Prostate gland (tissue), 2 donors: Measurements from ENCODE around the gene OR5M3. TPM values are rescaled to one million over a fixed set of nuclear protein-coding genes. Genes with fewer than 3 reads are reported as not detected.

Experiments used
- DNase-seq: peaks from one replicate; pipeline ENCODE4 v3.0.0-alpha.2; 2019; ENCODE audit warnings: low spot score
- H3K27ac ChIP-seq, 2 donors: fragments of 200-600 bp; sonication (generic); 2 replicates each; pipeline ENCODE4 v1.5.1; 2017 to 2019
- H3K27me3 ChIP-seq: fragments of 200-600 bp; sonication (generic); replicated peaks from 2 replicates; pipeline ENCODE4 v1.5.1; 2019; ENCODE audit not compliant: insufficient read depth
- H3K36me3 ChIP-seq, 2 donors: fragments of 200-600 bp; sonication (generic); 1 replicate in 1 of 2; 2 replicates in 1 of 2; pipeline versions ENCODE4 v1.5.1 to v1.8.1; 2017 to 2019
- H3K4me1 ChIP-seq: fragments of 200-600 bp; sonication (generic); replicated peaks from 2 replicates; pipeline ENCODE4 v1.5.1; 2019
- H3K4me3 ChIP-seq, 2 donors: fragments of 200-600 bp; sonication (generic); 2 replicates each; pipeline ENCODE4 v1.5.1; 2017 to 2019
- H3K9me3 ChIP-seq: fragments of 200-600 bp; sonication (generic); 2 replicates; pipeline ENCODE4 v1.5.1; 2017
- POLR2A ChIP-seq: fragments of 450-650 bp; IDR thresholded peaks from one replicate; pipeline ENCODE4 v1.6.1; 2016; ENCODE audit warnings: antibody characterized with exemption, mild to moderate bottlenecking
- POLR2AphosphoS5 ChIP-seq: sonication (generic); formaldehyde crosslinking; IDR thresholded peaks from one replicate; pipeline ENCODE4 v1.6.1; 2017; ENCODE audit warnings: antibody characterized with exemption
- WGBS: methylation state at CpG from one replicate; pipeline ENCODE4 v1.1.5; 2018; 5-methylcytosine and 5-hydroxymethylcytosine counted together
- intact Hi-C: fragments of 100-400 bp; cut with DNase I; formaldehyde crosslinking; loops from one replicate; pipeline ENCODE4 v1.14.2; 2022
- total RNA-seq, 2 donors: library from RNA; depleted of rRNA; stranded (reverse); fragments of >200 nt; gene quantifications; one replicate each; pipeline ENCODE4 v1.1.0, GENCODE V29; 2016
- TF ChIP-seq, protein P1 (sequence below), 4 experiments: fragments of 200-600 bp in 2 of 4; fragments of 450-650 bp in 2 of 4; sonication (generic) in 2 of 4; IDR thresholded peaks; 1 replicate in 3 of 4; 2 replicates in 1 of 4; pipeline ENCODE4 v1.5.1; 2016 to 2019; ENCODE audit warnings: antibody characterized with exemption in 4 of 4, mild to moderate bottlenecking in 2 of 4, moderate library complexity in 2 of 4

OR5M3 gene
- not detected for total RNA-seq

DNA sequence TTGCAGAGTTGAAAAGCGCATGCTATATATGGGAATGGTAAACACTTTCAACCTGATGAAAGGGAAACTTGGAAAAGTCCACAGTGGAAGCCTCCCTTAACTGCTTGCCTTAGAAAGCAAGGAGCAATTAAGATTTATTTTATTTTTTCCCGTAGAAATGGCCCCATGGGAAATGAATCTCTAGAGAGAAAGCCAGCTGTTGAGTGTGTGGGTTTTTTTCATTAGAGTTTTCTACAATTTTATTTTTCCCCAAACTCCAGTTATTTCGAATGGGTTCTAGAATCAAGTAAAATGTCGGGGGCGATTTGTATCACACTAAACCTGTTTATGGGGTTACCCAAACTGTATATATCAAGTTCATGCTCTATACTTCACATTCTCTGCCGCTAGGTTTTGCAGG lies at the start of gene OR5M3:
TSS of gene OR5M3 (minus strand) at position 101 of the 400 bp plus-strand sequence. CDS start 2,855 bp downstream, outside the sequence.
- WGBS = 82% methylated on average over 6 of the region's 6 CpGs
- no peak within 1 kb of the TSS for H3K4me3 ChIP-seq
- no peak for TF ChIP-seq POLR2AphosphoS5
- TF ChIP-seq POLR2A = no peak
- TF ChIP-seq, protein P1, sequence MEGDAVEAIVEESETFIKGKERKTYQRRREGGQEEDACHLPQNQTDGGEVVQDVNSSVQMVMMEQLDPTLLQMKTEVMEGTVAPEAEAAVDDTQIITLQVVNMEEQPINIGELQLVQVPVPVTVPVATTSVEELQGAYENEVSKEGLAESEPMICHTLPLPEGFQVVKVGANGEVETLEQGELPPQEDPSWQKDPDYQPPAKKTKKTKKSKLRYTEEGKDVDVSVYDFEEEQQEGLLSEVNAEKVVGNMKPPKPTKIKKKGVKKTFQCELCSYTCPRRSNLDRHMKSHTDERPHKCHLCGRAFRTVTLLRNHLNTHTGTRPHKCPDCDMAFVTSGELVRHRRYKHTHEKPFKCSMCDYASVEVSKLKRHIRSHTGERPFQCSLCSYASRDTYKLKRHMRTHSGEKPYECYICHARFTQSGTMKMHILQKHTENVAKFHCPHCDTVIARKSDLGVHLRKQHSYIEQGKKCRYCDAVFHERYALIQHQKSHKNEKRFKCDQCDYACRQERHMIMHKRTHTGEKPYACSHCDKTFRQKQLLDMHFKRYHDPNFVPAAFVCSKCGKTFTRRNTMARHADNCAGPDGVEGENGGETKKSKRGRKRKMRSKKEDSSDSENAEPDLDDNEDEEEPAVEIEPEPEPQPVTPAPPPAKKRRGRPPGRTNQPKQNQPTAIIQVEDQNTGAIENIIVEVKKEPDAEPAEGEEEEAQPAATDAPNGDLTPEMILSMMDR (IDR thresholded peaks at IDR 0.05) = no peak
- no peaks in the 10 kb centered on the region for H3K27me3 ChIP-seq
- no peaks in the 10 kb centered on the region for H3K36me3 ChIP-seq
- DNase-seq = no peak
- H3K27ac ChIP-seq = no peak within 1 kb of the TSS
- H3K9me3 ChIP-seq = no peaks in the 10 kb centered on the region
- intact Hi-C loops = no loop called here
- no peaks in the 10 kb centered on the region for H3K4me1 ChIP-seq

DNA sequence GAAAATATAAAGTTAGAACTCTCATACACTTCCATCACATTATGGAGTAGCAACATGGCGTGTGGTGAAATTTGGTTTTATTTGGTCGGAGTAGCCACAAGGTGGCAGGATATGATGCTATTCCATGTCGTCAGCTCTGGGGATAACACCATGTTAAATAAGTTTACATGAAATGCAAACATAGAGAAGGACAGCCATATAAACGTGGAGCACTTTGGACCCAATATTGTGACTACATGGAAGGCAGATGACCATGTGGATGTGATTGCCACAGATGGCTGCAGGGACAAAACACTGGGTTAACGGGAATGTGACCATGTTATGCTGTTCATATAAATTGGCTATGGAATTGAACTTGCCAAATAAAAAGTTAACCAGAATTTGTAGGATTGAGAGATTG lies 48.9 kb upstream of the OR5M3 start:
- no peak overlapping the region for H3K4me3 ChIP-seq
- TF ChIP-seq, protein P1 (IDR thresholded peaks at IDR 0.05) = peak in 2 of 4 experiments; percentile 35 to 40
- no peak for TF ChIP-seq POLR2AphosphoS5
- TF ChIP-seq POLR2A = no peak
- no peaks in the 10 kb centered on the region for H3K4me1 ChIP-seq
- intact Hi-C loops = no loop called here
- no peaks in the 10 kb centered on the region for H3K36me3 ChIP-seq
- no peak overlapping the region for H3K27ac ChIP-seq
- 57% methylated on average over 5 of the region's 5 CpGs for WGBS
- H3K27me3 ChIP-seq = no peaks in the 10 kb centered on the region
- DNase-seq = no peak
- no peaks in the 10 kb centered on the region for H3K9me3 ChIP-seq

DNA sequence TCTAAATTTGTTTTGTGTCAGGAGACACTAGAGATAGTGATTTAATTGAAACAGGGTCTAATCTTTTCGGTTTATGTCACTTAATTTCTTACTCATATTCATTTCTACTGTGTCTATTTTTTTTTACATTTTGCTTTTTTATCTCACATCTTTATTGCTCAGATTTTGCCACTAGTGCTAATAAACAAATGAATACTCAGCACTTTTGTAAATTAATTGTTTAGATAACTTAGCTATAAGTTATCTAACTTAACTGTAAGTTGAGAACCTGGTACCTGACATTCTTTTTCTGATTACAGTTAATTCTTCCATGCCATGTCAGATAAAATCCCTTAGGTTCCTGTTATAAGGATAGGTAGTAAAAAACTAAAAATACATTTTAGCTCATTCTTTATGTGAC lies 40.1 kb upstream of the OR5M3 start:
- intact Hi-C loops = no loop called here

DNA sequence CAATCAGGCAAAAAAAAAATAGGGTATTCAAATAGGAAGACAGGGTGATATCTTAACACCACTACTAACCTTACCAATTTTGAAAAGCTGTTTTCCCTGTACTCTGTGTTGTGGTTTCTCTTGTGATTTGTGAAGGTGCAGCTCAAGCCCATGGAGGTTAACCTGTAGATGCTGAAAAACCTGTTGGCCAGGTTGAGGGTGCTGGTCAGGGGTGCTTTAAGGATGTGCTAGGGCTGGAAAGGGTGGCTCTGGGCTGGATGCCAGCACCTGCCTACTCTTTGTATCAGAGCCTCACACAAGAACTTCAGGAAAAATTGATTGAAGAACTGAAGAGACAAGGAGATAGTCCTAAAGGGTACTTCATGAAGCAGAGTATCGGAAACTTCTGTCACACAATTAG lies 36.3 kb upstream of the OR5M3 start:
- Histone ChIP-seq H3K27me3 (no peaks in the 10 kb centered on the region), H3K9me3 (no peaks in the 10 kb centered on the region), H3K4me3 (no peak overlapping the region), H3K36me3 (no peaks in the 10 kb centered on the region), H3K27ac (no peak overlapping the region), H3K4me1 (no peaks in the 10 kb centered on the region)
- intact Hi-C loops = no loop called here
- TF ChIP-seq, protein P1 (IDR thresholded peaks at IDR 0.05) = no peak
- TF ChIP-seq POLR2AphosphoS5 = no peak
- no peak for TF ChIP-seq POLR2A
- no peak for DNase-seq
- WGBS = 97% methylated on average over 1 of the region's 1 CpG

More for the DNA sequence above, 40.1 kb upstream of the OR5M3 start:
- Histone ChIP-seq H3K27me3 (no peaks in the 10 kb centered on the region), H3K4me1 (no peaks in the 10 kb centered on the region), H3K36me3 (no peaks in the 10 kb centered on the region), H3K27ac (no peak overlapping the region), H3K4me3 (no peak overlapping the region), H3K9me3 (no peaks in the 10 kb centered on the region)
- TF ChIP-seq POLR2A (no peak), POLR2AphosphoS5 (no peak)
- TF ChIP-seq, protein P1 (IDR thresholded peaks at IDR 0.05) = no peak
- 71% methylated on average over 1 of the region's 1 CpG for WGBS
- DNase-seq = no peak

DNA sequence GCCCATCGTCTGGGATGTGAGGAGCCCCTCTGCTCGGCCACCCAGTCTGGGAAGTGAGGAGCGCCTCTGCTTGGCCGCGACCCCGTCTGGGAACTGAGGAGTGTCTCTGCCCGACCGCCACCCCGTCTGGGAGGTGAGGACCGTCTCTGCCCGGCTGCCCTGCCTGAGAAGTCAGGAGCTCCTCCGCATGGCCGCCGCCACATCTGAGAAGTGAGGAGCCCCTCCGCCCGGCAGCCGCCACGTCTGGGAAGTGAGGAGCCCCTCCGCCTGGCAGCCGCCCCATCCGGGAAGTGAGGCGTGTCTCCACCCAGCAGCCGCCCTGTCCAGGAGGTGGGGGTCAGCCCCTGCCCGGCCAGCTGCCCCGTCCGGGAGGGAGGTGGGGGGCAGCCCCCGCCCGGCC lies 23.9 kb upstream of the OR5M3 start:
- TF ChIP-seq, protein P1 (IDR thresholded peaks at IDR 0.05) = no peak
- TF ChIP-seq POLR2A (no peak), POLR2AphosphoS5 (no peak)
- Histone ChIP-seq H3K36me3 (no peaks in the 10 kb centered on the region), H3K27ac (no peak overlapping the region), H3K4me1 (no peaks in the 10 kb centered on the region), H3K27me3 (no peaks in the 10 kb centered on the region), H3K9me3 (no peaks in the 10 kb centered on the region), H3K4me3 (no peak overlapping the region)
- intact Hi-C loops = no loop called here
- WGBS = 94% methylated on average over 12 of the region's 28 CpGs
- DNase-seq = no peak
